OCI-LY7 (cell line): ENCODE measurements around the gene ZCCHC12.

Source experiments
- CTCF ChIP-seq: fragments of 200-600 bp; sonication (generic); conservative IDR thresholded peaks from 2 replicates; pipeline ENCODE4 v1.5.1; 2014; ENCODE audit warnings: mild to moderate bottlenecking, antibody characterized with exemption, low read length, moderate library complexity, mixed read lengths
- EZH2phosphoT487 ChIP-seq: fragments of 200-600 bp; sonication (generic); IDR thresholded peaks from 2 replicates; pipeline ENCODE4 v1.6.1; 2018; ENCODE audit warnings: low read depth, borderline replicate concordance, mild to moderate bottlenecking, mixed run types, antibody characterized with exemption, low read length, moderate library complexity, mixed read lengths

GRCh38 chrX:118839334-118839958 is 15.8 kb downstream of the ZCCHC12 start:
- peak; percentile 46 for TF ChIP-seq CTCF
- no peak for TF ChIP-seq EZH2phosphoT487
